ENCODE measurements around the gene EXD3.

Gene EXD3

GRCh38 chr9:137432687-137433348 lies 9.9 kb upstream of the EXD3 start:
- no peak for DNase-seq (ENCODE audit: low read depth in 2 of 2)

GRCh38 chr9:137431416-137431931 lies 8.5 kb upstream of the EXD3 start:
- no peak for DNase-seq (ENCODE audit: low read depth in 2 of 2)

GRCh38 chr9:137430723-137431415 lies 7.9 kb upstream of the EXD3 start:
- DNase-seq (ENCODE audit: low read depth in 2 of 2): no peak

- no peak for DNase-seq (ENCODE audit: low read depth in 2 of 2)
These were observed 7.2 kb upstream of the EXD3 start for GRCh38 chr9:137429974-137430722.

DNA sequence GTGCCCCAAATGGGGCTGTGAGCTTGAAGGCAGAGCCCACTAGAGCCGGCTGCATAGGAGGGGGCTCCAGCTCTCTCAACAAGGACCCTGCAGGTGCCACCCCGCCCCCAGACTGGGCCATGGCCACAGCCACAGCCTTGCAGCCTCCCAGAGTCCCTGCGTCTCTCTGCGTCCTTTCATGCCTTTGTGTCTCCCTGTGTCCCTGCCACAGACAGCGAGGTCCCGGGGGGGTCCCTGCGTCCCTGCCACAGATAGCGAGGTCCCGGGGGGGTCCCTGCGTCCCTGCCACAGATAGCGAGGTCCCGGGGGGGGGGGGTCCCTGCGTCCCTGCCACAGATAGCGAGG lies 6.6 kb upstream of the EXD3 start:
- no peak for DNase-seq (ENCODE audit: low read depth in 2 of 2)

DNA sequence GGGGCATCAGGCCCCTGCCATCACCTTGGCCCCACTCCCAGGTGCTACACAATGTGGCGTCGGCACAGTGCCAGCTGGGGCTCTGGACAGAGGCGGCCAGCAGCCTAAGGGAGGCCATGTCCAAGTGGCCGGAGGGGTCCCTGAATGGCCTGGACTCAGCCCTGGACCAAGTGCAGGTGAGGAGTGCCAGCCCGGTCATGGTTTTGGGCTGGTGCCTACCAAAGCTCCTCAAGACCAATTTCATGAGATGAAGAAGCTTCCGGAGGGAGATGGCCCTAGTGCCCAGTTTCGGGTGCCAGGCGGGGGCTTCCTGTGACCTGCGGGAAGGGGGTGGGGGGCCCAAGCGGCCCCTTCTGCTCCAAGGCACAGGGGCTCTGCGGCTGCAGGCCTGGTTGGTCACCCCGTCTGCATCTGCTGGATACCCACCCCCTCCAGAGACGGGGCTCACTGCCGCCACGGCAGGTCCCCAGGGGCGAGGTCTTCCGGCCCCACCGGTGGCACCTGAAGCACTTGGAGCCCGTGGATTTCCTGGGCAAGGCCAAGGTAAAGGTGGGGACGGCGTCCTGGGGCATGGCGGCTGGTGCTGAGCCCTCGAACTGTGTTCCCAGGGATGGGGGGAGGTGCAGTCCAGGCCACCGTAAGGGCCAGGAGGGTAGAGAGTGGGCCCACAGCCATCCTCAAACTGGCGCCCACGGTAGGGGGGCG lies 6.0 kb upstream of the EXD3 start:
- DNase-seq (ENCODE audit: low read depth in 2 of 2): no peak

DNA sequence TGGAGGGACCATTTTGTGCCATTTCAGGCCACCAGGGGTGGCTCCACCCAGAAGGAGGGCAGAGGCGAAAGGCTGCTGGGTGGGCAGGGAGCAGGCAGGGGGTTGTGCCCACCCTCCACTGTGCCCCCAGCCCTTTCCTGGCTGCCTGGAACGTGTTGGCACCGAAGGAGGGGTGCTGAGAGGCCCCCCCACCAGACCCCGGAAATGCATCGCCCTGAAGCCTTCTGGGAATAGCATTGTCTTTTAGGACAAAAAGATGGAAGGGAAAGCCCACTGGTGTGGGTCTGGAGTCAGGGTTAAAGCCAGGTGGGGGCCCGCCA lies 5.3 kb upstream of the EXD3 start:
- no peak for DNase-seq (ENCODE audit: low read depth in 2 of 2)

DNA sequence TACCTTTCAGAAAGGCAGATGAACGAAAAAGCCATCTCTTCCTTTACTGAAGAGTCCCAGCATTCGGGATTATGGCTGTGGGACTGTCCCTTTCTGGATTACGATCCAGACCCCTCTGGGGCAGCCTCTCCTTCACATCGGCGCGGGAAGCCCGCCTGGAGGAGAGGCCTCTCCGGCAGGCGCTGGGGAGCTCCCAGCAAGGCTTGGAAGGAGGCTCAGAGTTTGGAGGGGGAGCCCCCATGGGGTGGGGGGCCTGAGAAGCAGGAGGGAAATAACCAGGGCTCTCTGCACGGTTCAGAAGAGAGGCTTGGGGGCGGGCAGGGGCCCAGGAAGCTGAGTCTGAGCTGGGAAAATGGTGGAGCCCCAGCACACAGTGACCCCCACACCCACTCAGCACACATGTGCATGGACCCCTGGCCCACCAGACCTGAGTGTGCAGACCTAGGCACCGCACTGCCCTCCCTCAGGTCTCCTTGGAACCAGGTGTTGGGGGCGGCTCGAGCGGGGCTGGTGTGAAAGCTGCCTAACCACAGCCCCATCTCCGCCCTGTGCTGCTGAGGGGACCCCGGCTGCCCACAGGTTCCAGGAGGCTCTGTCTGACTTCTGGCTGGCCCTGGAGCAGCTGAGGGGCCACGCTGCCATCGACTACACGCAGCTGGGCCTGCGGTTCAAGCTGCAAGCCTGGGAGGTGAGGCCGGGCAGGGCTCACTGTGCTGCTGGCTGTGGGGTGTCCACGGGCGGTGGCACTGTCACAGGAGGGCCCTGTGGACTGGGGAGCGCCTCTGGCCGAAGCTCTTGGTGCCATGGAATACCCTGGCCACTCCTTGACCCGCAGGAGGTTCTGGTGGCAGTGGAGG lies 4.7 kb upstream of the EXD3 start:
- DNase-seq (ENCODE audit: low read depth in 2 of 2): no peak

DNA sequence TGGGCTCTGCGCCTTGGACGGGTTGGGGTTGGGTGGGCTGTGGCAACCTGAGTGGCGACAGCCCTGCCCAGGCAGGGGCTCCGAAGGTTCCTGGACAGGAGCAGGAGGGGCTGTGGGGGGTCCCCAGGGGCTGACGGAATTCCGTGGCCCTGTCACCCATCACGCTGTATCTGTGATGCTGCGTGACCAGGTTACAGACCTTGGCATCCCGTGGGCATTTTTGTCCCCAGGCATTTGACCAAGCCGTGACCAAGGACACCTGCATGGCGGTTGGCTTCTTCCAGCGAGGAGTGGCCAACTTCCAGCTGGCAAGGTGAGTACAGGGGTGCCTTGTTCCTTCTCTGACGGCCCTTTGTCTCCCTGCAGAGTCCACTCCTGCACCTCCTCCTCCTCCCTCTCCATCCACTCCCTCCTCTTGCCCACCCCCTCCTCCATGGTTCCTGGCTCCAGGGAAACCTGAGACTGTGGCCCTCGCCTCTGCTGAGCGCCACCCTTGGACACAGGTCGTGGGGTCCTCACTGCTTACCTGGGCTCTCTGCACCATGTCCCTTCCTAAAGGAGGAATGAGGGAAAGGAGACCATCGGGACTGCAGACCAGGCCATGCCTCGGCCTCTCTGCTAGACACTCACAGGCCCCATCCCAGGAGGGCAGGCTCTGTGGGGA lies 3.2 kb upstream of the EXD3 start:
- no peak for DNase-seq (ENCODE audit: low read depth in 2 of 2)

GRCh38 chr9:137423514-137424291 lies 741 bp upstream of the EXD3 start:
- DNase-seq (ENCODE audit: low read depth in 2 of 2): no peak

GRCh38 chr9:137421838-137422603 lies 941 bp downstream of the EXD3 start:
- DNase-seq (ENCODE audit: low read depth in 2 of 2): no peak

- DNase-seq (ENCODE audit: low read depth in 2 of 2): no peak
These were observed 5.6 kb downstream of the EXD3 start for GRCh38 chr9:137417161-137418021.

DNA sequence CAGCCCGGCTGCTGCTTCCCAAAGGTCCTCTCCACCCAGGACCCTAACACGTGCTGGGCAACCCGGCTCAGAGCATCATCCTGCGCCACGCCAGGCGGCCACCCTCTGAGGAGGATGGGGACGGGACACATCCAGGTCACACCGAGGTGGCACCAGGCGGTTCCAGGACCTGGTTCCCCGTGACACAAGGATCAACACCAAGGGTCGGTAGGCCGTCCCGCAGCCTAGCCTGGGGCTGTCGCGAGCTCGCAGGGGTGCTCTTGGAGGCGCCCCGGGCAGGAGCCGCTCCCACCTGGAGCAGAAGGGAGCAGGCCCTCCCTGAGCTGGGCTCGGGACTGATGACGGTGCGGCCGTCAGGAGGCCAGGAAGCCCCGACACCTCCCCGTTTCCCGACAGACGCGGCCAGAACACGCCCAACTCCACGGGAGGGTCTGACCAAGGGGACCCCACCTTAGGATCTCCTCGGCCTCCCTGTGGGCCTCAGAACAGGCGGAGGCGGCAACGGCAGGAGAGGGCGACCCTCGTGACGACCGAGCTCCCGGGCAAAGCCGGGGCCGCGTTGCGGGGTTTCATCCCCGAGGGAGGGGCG lies 6.3 kb downstream of the EXD3 start:
- DNase-seq (ENCODE audit: low read depth in 2 of 2): no peak

GRCh38 chr9:137416006-137416562 lies 6.9 kb downstream of the EXD3 start:
- no peak for DNase-seq (ENCODE audit: low read depth in 2 of 2)

DNA sequence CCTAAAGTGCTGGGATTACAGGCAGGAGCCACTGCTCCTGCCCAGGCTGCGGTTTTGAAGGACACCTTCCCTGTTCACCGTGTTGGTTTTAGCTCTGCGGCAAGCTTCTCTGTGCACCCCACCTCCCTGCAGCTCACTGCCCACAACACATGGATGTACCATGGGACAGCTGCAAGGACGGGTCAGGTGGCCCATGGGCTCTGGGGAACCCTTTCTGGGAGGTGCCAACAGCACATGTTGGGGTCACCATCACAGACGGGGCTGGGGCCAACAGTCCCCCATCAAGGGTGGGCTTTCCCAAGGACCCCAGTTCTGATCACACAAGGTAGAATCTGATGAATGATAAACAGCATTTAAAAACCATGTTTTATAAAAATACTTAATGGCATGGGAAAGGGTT lies 7.5 kb downstream of the EXD3 start:
- no peak for DNase-seq (ENCODE audit: low read depth in 2 of 2)

DNA sequence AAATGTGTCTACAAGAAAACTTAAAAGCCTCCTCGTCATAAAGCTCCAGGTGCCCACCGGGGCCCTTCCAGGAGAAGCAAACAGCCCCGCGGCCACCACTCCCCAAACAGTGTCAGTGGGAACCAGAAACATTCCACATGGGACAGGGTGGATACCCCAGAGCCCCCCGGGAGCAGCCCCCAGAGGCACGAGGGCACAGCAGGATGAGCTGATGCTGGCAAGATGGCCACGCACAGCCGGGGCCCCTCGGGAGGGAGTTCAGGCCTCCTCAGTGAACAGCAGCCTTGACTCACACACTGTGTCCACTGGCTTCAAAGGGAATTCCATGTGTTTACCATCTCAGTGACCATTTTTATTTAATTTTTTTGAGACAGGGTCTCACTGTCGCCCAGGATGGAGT lies 10.5 kb downstream of the EXD3 start:
- no peak for DNase-seq (ENCODE audit: low read depth in 2 of 2)

- peak; percentile 16 to 46 for DNase-seq (ENCODE audit: low read depth in 2 of 2)
These were observed 11.1 kb downstream of the EXD3 start for GRCh38 chr9:137411645-137412380.

Data from stimulated activated CD4-positive, alpha-beta T cell treated with anti-CD3 and anti-CD28 coated beads, Interleukin-4, amount 100 ng/mL, for 48 hours (primary cell).